ENCODE data around the gene HPF1. TPM values are rescaled to one million over a fixed set of nuclear protein-coding genes. Genes with fewer than 3 reads are reported as not detected.
A peak's percentile ranks its signal among the peaks of the same experiment; 100 is the strongest.

HPF1 gene
- total and polyA plus RNA-seq, 2 of the 8 experiments (the other 6 are each of a cell fraction or from before 2014, with no cell fraction given): 14.1 to 32.5 TPM

GRCh38 chr4:169757575-169758184 lies at the start of gene HPF1 (continued):
- TF ChIP-seq YY1 (IDR thresholded peaks at IDR 0.05; ENCODE audit: low read depth, low read length) (0 out of 2 replicates have a peak, but pooled peaks have one; percentile 57), TAF7 (optimal IDR thresholded peaks at IDR 0.05; ENCODE audit: borderline replicate concordance, low read depth, low read length) (peak; percentile 30), CTBP2 (IDR thresholded peaks at IDR 0.05; ENCODE audit: borderline replicate concordance, insufficient read depth, insufficient read length, low read length) (peak; percentile 27), POLR2A (IDR thresholded peaks at IDR 0.05; ENCODE audit: control extremely low read depth in 1 of 2, low read depth in 2 of 2, low read length in 2 of 2) (peak in 1 of 2 experiments; percentile 68; a peak in 2 of 3 replicates), RBBP5 (IDR thresholded peaks at IDR 0.05; ENCODE audit: borderline replicate concordance, low read depth, low read length) (peak; percentile 90; the same call in 1 of the 2 replicates), SP1 (IDR thresholded peaks at IDR 0.05; ENCODE audit: low read depth, low read length) (peak; percentile 33; the same call in 1 of the 2 replicates), MAX (IDR thresholded peaks at IDR 0.05) (peak; percentile 80), ATF3 (IDR thresholded peaks at IDR 0.05; ENCODE audit: insufficient read depth, low read depth, low read length) (no peak), EZH2 (IDR thresholded peaks at IDR 0.05; ENCODE audit: low read depth, low read length, severe bottlenecking) (no peak), JUN (IDR thresholded peaks at IDR 0.05; ENCODE audit: low read depth, low read length) (no peak), SAP30 (IDR thresholded peaks at IDR 0.05; ENCODE audit: insufficient read depth, insufficient replicate concordance, low read length) (peak; percentile 93), SIN3A (conservative IDR thresholded peaks at IDR 0.05 in 1 of 2, IDR thresholded peaks at IDR 0.05 in 1 of 2; ENCODE audit: low read depth in 1 of 2, low read length in 2 of 2) (peak in 1 of 2 experiments; percentile 77; a peak in 2 of 4 replicates), SRF (IDR thresholded peaks at IDR 0.05; ENCODE audit: low read depth, low read length) (peak; percentile 57; the same call in 1 of the 2 replicates), CREB1 (IDR thresholded peaks at IDR 0.05) (peak; percentile 76), HDAC6 (IDR thresholded peaks at IDR 0.05; ENCODE audit: low read depth, low read length) (no peak)
